H1 (cell line): Measurements from ENCODE around the gene PNMA8B. TPM values are rescaled to one million over a fixed set of nuclear protein-coding genes. Genes with fewer than 3 reads are reported as not detected.

Experiments used
- CTCF ChIA-PET: fragments of 300-600 bp; sonication (Branson Sonifier 250); formaldehyde crosslinking; loops from one replicate; lab custom pipeline; 2021; ENCODE audit not compliant: partially characterized antibody; lab: Charles Lee
- POLR2A ChIA-PET: fragments of 300-600 bp; sonication (Branson Sonifier 250); formaldehyde crosslinking; loops from one replicate; lab custom pipeline; 2021; ENCODE audit warnings: inconsistent platforms; ENCODE audit not compliant: partially characterized antibody; lab: Charles Lee
- DNase-seq, 2 experiments: peaks; one replicate each; pipeline versions ENCODE4 v3.0.0 to v3.0.0-alpha.2; 2010 to 2022; ENCODE audit warnings: low spot score in 2 of 2, low read depth in 1 of 2, mixed read lengths in 1 of 2
- FAIRE-seq: peaks from 2 replicates; lab custom pipeline; 2011; peaks lifted over from hg19 to GRCh38; lab: Jason Lieb, UNC
- H2AFZ ChIP-seq: 2 replicates; pipeline ENCODE4 v1.8.1; 2012; ENCODE audit warnings: low read length, inconsistent platforms
- H2AK5ac ChIP-seq: 2 replicates; pipeline ENCODE4 v1.6.1; 2013; ENCODE audit warnings: low read depth, low read length
- H2BK120ac ChIP-seq: replicated peaks from 2 replicates; pipeline ENCODE3; 2013; ENCODE audit warnings: low read depth, low read length, inconsistent platforms
- H2BK12ac ChIP-seq: 2 replicates; pipeline ENCODE4 v1.6.1; 2013; ENCODE audit warnings: low read depth, low read length
- H2BK15ac ChIP-seq: 2 replicates; pipeline ENCODE4 v1.6.1; 2013; ENCODE audit warnings: low read length
- H2BK20ac ChIP-seq: 2 replicates; pipeline ENCODE4 v1.6.1; 2013; ENCODE audit warnings: low read length
- H2BK5ac ChIP-seq: 2 replicates; pipeline ENCODE4 v1.6.1; 2013; ENCODE audit warnings: low read depth, low read length
- H3K14ac ChIP-seq: 2 replicates; pipeline ENCODE4 v1.6.1; 2013; ENCODE audit warnings: inconsistent platforms; ENCODE audit not compliant: insufficient read length
- H3K18ac ChIP-seq: 2 replicates; pipeline ENCODE4 v1.6.1; 2013; ENCODE audit warnings: low read length; ENCODE audit errors: extremely low read depth
- H3K23ac ChIP-seq: 2 replicates; pipeline ENCODE4 v1.6.1; 2013; ENCODE audit warnings: inconsistent platforms; ENCODE audit not compliant: insufficient read length
- H3K23me2 ChIP-seq: 2 replicates; pipeline ENCODE4 v1.6.1; 2013; ENCODE audit warnings: low read depth, low read length
- H3K27ac ChIP-seq: 2 replicates; pipeline ENCODE4 v1.6.1; 2011; ENCODE audit warnings: low read depth, low read length, inconsistent platforms
- H3K27me3 ChIP-seq, 4 experiments: replicated peaks in 1 of 4; 1 replicate in 1 of 4; 2 replicates in 3 of 4; pipeline versions ENCODE4 v1.6.1 to v1.8.1; 2011 to 2013; ENCODE audit warnings: low read length in 3 of 4, mild to moderate bottlenecking in 3 of 4, inconsistent platforms in 2 of 4, mixed read lengths in 2 of 4, moderate library complexity in 1 of 4; ENCODE audit not compliant: control insufficient read depth in 3 of 4, insufficient read depth in 3 of 4; ENCODE audit errors: extremely low read depth in 1 of 4
- H3K36me3 ChIP-seq, 4 experiments: 2 replicates each; pipeline versions ENCODE4 v1.6.1 to v1.8.1; 2011 to 2013; ENCODE audit warnings: mild to moderate bottlenecking in 4 of 4, low read length in 3 of 4, moderate library complexity in 2 of 4, control low read depth in 1 of 4, inconsistent platforms in 1 of 4; ENCODE audit not compliant: insufficient read depth in 4 of 4, control insufficient read depth in 2 of 4
- H3K4ac ChIP-seq: replicated peaks from 2 replicates; pipeline ENCODE3; 2013; ENCODE audit warnings: low read length, low read depth, mixed read lengths, inconsistent platforms; ENCODE audit not compliant: insufficient read length
- H3K4me1 ChIP-seq, 4 experiments: replicated peaks in 1 of 4; 1 replicate in 1 of 4; 2 replicates in 3 of 4; pipeline versions ENCODE4 v1.6.1 to v1.8.1; 2011 to 2013; ENCODE audit warnings: low read length in 3 of 4, inconsistent platforms in 2 of 4, mixed read lengths in 1 of 4; ENCODE audit not compliant: insufficient read depth in 4 of 4, control insufficient read depth in 3 of 4
- H3K4me2 ChIP-seq, 2 experiments: 2 replicates each; pipeline versions ENCODE4 v1.6.1 to v1.8.1; 2011 to 2013; ENCODE audit warnings: low read depth in 2 of 2, low read length in 2 of 2, control low read depth in 1 of 2, inconsistent platforms in 1 of 2, mild to moderate bottlenecking in 1 of 2; ENCODE audit not compliant: insufficient read depth in 1 of 2
- H3K4me3 ChIP-seq, 4 experiments: fragments of 200-600, 300-600 bp in 1 of 4; sonication (generic), shearing (Covaris generic), sonication (Bioruptor Twin) in 1 of 4; 2 replicates each; pipeline versions ENCODE4 v1.5.1 to v1.8.1; 2011 to 2016; ENCODE audit warnings: low read length in 4 of 4, low read depth in 3 of 4, control low read depth in 2 of 4, inconsistent platforms in 2 of 4, mild to moderate bottlenecking in 2 of 4, mixed read lengths in 1 of 4, moderate library complexity in 1 of 4; ENCODE audit not compliant: insufficient read depth in 2 of 4; ENCODE audit errors: extremely low read depth in 1 of 4
- H3K56ac ChIP-seq: replicated peaks from 2 replicates; pipeline ENCODE3; 2013; ENCODE audit warnings: low read depth, mild to moderate bottlenecking, mixed read lengths, low read length, inconsistent platforms; ENCODE audit not compliant: insufficient read length
- H3K79me1 ChIP-seq: 2 replicates; pipeline ENCODE4 v1.6.1; 2013; ENCODE audit warnings: low read depth, low read length, control low read depth
- H3K79me2 ChIP-seq, 2 experiments: 2 replicates each; pipeline versions ENCODE4 v1.6.1 to v1.8.1; 2012 to 2013; ENCODE audit warnings: low read length in 2 of 2, mild to moderate bottlenecking in 2 of 2, inconsistent platforms in 1 of 2; ENCODE audit not compliant: insufficient read depth in 2 of 2, control insufficient read depth in 1 of 2
- H3K9ac ChIP-seq, 4 experiments: replicated peaks in 1 of 4; 1 replicate in 1 of 4; 2 replicates in 3 of 4; pipeline versions ENCODE4 v1.6.1 to v1.8.1; 2011 to 2013; ENCODE audit warnings: low read depth in 3 of 4, low read length in 3 of 4, control low read depth in 2 of 4, mild to moderate bottlenecking in 2 of 4, moderate library complexity in 2 of 4, inconsistent platforms in 1 of 4; ENCODE audit errors: extremely low read depth in 1 of 4
- H3K9me3 ChIP-seq, 2 experiments: 2 replicates each; pipeline versions ENCODE4 v1.6.1 to v1.8.1; 2012 to 2013; ENCODE audit warnings: mild to moderate bottlenecking in 2 of 2, moderate library complexity in 2 of 2, control low read depth in 1 of 2, inconsistent platforms in 1 of 2, low read depth in 1 of 2, low read length in 1 of 2, mixed read lengths in 1 of 2; ENCODE audit not compliant: insufficient read depth in 2 of 2
- H4K20me1 ChIP-seq, 2 experiments: replicated peaks in 1 of 2; 2 replicates each; pipeline versions ENCODE3 to v1.8.1; 2011 to 2013; ENCODE audit warnings: inconsistent platforms in 2 of 2, low read length in 2 of 2, mild to moderate bottlenecking in 1 of 2; ENCODE audit not compliant: insufficient read depth in 2 of 2, control insufficient read depth in 1 of 2
- H4K5ac ChIP-seq: 2 replicates; pipeline ENCODE4 v1.6.1; 2013; ENCODE audit warnings: low read length, low read depth, mixed read lengths, inconsistent platforms; ENCODE audit not compliant: insufficient read length
- H4K8ac ChIP-seq: 2 replicates; pipeline ENCODE4 v1.8.0; 2013; ENCODE audit warnings: mild to moderate bottlenecking, moderate library complexity, low read length, inconsistent platforms; ENCODE audit not compliant: insufficient read depth; ENCODE audit errors: extremely low read depth
- H4K91ac ChIP-seq: replicated peaks from 2 replicates; pipeline ENCODE3; 2013; ENCODE audit warnings: low read length, mixed read lengths, inconsistent platforms; ENCODE audit not compliant: insufficient read length
- CTBP2 ChIP-seq: IDR thresholded peaks from 2 replicates; pipeline ENCODE4 v1.7.0; 2011; ENCODE audit warnings: borderline replicate concordance, mild to moderate bottlenecking, moderate library complexity, mixed read lengths, low read length; ENCODE audit not compliant: insufficient read depth, insufficient read length
- EZH2 ChIP-seq: fragments of 200-600 bp; sonication (generic); IDR thresholded peaks from 2 replicates; pipeline ENCODE4 v1.7.1; 2012; ENCODE audit warnings: low read depth, mild to moderate bottlenecking, moderate library complexity, low read length, inconsistent platforms; ENCODE audit not compliant: severe bottlenecking
- GABPA ChIP-seq: IDR thresholded peaks from 2 replicates; pipeline ENCODE4 v1.6.1; 2011; ENCODE audit warnings: mild to moderate bottlenecking, low read length, moderate library complexity, borderline replicate concordance; ENCODE audit not compliant: insufficient read depth
- KDM4A ChIP-seq: IDR thresholded peaks from one replicate; pipeline ENCODE4 v1.7.1; 2012; ENCODE audit warnings: low read depth, mild to moderate bottlenecking, moderate library complexity, low read length, inconsistent platforms; ENCODE audit not compliant: severe bottlenecking
- whole genome bisulfite sequencing, 2 experiments: shearing (Covaris generic) in 1 of 2; methylation state at CpG; one replicate each; pipeline versions ENCODE4 v1.1.6 to v1.1.7; 2013 to 2015; ENCODE audit warnings: low lambda C conversion rate in 2 of 2, mixed read lengths in 2 of 2, inconsistent platforms in 1 of 2, low coverage in 1 of 2, missing lambda C conversion rate in 1 of 2; ENCODE audit not compliant: insufficient replicate concordance in 2 of 2, insufficient coverage in 1 of 2, insufficient read length in 1 of 2; ENCODE audit errors: extremely low coverage in 1 of 2, missing lambda C conversion rate in 1 of 2; 5-methylcytosine and 5-hydroxymethylcytosine counted together
- polyA plus RNA-seq, 7 experiments: library from polyadenylated mRNA; depleted of rRNA in 3 of 7; stranded (reverse) in 5 of 7; unstranded in 2 of 7; fragments of >200 nt in 5 of 7; fragments of 200-250 nt in 2 of 7; gene quantifications; 1 replicate in 5 of 7; 2 replicates in 1 of 7; 4 replicates in 1 of 7; pipeline versions ENCODE4 v1.2.1 to v1.2.3, GENCODE V29; 2011 to 2013; ENCODE audit warnings: missing spikeins in 2 of 7, mixed read lengths in 2 of 7
- total RNA-seq: library from RNA; stranded (reverse); fragmentation: NEBNext Ultra II Directional; extraction: Animal tissue kit (Norgen Biotek cat#: 25700); gene quantifications from 2 replicates; pipeline ENCODE4 v1.2.1, GENCODE V29; 2021
- TF ChIP-seq, protein P1 (sequence below): IDR thresholded peaks from 2 replicates; pipeline ENCODE4 v1.6.1; 2012; ENCODE audit warnings: inconsistent platforms
- TF ChIP-seq, protein P2 (sequence below): IDR thresholded peaks from 2 replicates; pipeline ENCODE4 v1.6.1; 2011; ENCODE audit warnings: low read length, improper control_type of control experiment

The PNMA8B gene
- total and polyA plus RNA-seq, 2 of the 8 experiments (the other 6 are each of a cell fraction or from before 2014, with no cell fraction given), result 0.48 to 1.4 TPM

DNA sequence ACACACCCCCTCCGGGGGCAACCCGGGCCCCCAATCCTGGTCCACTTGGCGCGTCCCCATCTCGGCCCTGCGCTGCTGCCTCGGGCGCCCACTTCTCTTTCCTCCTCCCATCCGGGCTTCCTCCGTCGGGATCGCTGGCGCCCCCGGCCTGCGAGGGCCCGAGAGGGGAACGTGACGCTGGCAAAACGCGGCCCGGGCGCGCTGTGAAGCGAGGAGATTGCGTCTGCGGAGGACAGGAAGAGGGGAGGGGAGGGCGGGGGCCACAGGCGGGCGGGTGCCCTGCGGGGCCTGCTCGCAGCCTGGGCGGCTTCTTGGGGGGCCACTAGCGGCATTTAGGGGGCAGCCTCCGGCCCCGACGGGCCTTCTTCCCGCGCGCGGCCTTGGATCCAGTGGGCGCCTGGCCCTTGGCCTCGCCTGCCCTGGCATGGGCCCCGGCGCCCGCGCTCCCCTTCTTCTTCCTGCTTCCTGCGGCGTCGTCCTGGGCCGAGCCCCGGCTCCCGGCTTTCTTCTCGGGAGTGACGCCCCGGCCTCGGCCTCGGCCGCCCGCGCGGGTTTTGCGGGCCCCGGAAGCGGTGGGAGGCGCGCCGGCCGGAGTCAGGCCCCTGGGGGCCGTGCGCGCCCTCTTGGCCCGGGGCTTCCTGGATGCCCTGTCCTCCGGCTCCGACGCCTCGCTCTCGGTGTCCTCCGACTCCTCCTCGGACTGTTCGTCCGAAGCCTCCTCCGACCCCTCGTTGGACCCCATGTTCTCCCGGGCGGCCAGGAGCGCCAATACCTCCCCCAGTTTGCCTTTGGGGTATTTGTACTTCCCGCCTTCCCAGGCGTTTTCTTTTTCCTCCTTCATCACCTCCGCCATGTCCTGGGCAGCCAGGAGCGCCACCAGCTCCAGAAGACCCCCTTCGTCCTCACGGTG is 2.2 kb downstream of the PNMA8B start:
- POLR2A ChIA-PET, result interaction anchor here (0.6 kb wide), 1 partner anchor 563 kb away, joined by 3 read pairs; no protein-coding TSS in a partner anchor
- WGBS, 2 experiments, result 28% methylated on average over 27 of the region's 92 CpGs; no CpG with 5 or more reads in 1 of the 2 experiments
- H3K79me2 ChIP-seq, result no peaks in the 10 kb centered on the region
- H2BK120ac ChIP-seq, result no peak overlapping the region
- no peak overlapping the region for H3K27ac ChIP-seq
- H3K4me2 ChIP-seq, result peak overlapping the region; percentile 47 to 74
- H3K9ac ChIP-seq, result no peak overlapping the region
- H3K36me3 ChIP-seq, result no peaks in the 10 kb centered on the region
- CTCF ChIA-PET, result interaction anchor here (0.6 to 6.7 kb wide), 7 partner anchors 9 to 97 kb away, joined by 4 to 254 read pairs (median 5); no protein-coding TSS in a partner anchor
- no peak overlapping the region for H2BK20ac ChIP-seq
- peak overlapping the region; percentile 27 to 61 (median 31) for H3K4me3 ChIP-seq
- H2BK5ac ChIP-seq, result no peak overlapping the region
- H2AFZ ChIP-seq, result no peak overlapping the region
- H3K4me1 ChIP-seq, result peaks cover 5 to 34% (median 25%) of the 10 kb centered on the region in 4 experiments
- no peak for FAIRE-seq
- no peak overlapping the region for H3K23ac ChIP-seq
- H3K27me3 ChIP-seq, result peaks cover 33 to 72% (median 68%) of the 10 kb centered on the region in 4 experiments
- no peak overlapping the region for H3K4ac ChIP-seq
- no peak overlapping the region; the same call in 1 of the 2 replicates for H2BK15ac ChIP-seq
- peaks cover 0 to 5% of the 10 kb centered on the region in 2 experiments for H4K20me1 ChIP-seq
- H2BK12ac ChIP-seq, result peak overlapping the region; percentile 75; the same call in 1 of the 2 replicates
- DNase-seq, result peak in 1 of 2 experiments; percentile 74
- H4K91ac ChIP-seq, result peak overlapping the region; percentile 47
- H3K56ac ChIP-seq, result no peak overlapping the region
- TF ChIP-seq EZH2 (peak; percentile 3), KDM4A (peak; percentile 67), CTBP2 (no peak), GABPA (0 out of 2 replicates have a peak, but pooled peaks have one; percentile 59)
- TF ChIP-seq, protein P1, sequence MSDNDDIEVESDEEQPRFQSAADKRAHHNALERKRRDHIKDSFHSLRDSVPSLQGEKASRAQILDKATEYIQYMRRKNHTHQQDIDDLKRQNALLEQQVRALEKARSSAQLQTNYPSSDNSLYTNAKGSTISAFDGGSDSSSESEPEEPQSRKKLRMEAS, result peak; percentile 14; the same call in 1 of the 2 replicates
- TF ChIP-seq, protein P2, sequence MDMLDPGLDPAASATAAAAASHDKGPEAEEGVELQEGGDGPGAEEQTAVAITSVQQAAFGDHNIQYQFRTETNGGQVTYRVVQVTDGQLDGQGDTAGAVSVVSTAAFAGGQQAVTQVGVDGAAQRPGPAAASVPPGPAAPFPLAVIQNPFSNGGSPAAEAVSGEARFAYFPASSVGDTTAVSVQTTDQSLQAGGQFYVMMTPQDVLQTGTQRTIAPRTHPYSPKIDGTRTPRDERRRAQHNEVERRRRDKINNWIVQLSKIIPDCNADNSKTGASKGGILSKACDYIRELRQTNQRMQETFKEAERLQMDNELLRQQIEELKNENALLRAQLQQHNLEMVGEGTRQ, result no peak
- no peak overlapping the region for H4K5ac ChIP-seq
- no peaks in the 10 kb centered on the region for H3K9me3 ChIP-seq
- H3K23me2 ChIP-seq, result peaks cover 14% of the 10 kb centered on the region; the same call in 1 of the 2 replicates
- peak overlapping the region; percentile 19; the same call in 1 of the 2 replicates for H3K18ac ChIP-seq
- H3K79me1 ChIP-seq, result no peaks in the 10 kb centered on the region
- peak overlapping the region; percentile 58 for H4K8ac ChIP-seq
- no peak overlapping the region for H3K14ac ChIP-seq
- no peak overlapping the region for H2AK5ac ChIP-seq
